ENCODE results near the gene RNF115.

- TF ChIP-seq CTCF (IDR thresholded peaks at IDR 0.05) (no peak), POLR2A (IDR thresholded peaks at IDR 0.05) (no peak)
Measured at GRCh38 chr1:145786271-145786670, 37.6 kb downstream of the RNF115 start.
